Glutamatergic neuron (in vitro differentiated cells): ENCODE data around the gene SUGP2. TPM values are rescaled to one million over a fixed set of nuclear protein-coding genes. Genes with fewer than 3 reads are reported as not detected.

Experiments used
- DNase-seq: peaks from one replicate; pipeline ENCODE4 v3.0.0; 2022
- H3K27ac Mint-ChIP-seq: one replicate; pipeline ENCODE4 v1.8.0; 2020; ENCODE audit warnings: mild to moderate bottlenecking, mixed read lengths, inconsistent platforms; ENCODE audit not compliant: unreplicated experiment
- H3K27me3 Mint-ChIP-seq: one replicate; pipeline ENCODE4 v1.8.0; 2020; ENCODE audit warnings: mild to moderate bottlenecking, moderate library complexity, mixed read lengths, inconsistent platforms; ENCODE audit not compliant: unreplicated experiment
- H3K36me3 Mint-ChIP-seq: one replicate; pipeline ENCODE4 v1.8.0; 2020; ENCODE audit warnings: mild to moderate bottlenecking, mixed read lengths, inconsistent platforms; ENCODE audit not compliant: unreplicated experiment
- H3K4me1 Mint-ChIP-seq: one replicate; pipeline ENCODE4 v1.8.0; 2020; ENCODE audit warnings: mild to moderate bottlenecking, low read depth, mixed read lengths, inconsistent platforms; ENCODE audit not compliant: unreplicated experiment
- H3K4me3 Mint-ChIP-seq: one replicate; pipeline ENCODE4 v1.8.0; 2020; ENCODE audit warnings: mild to moderate bottlenecking, mixed read lengths, inconsistent platforms; ENCODE audit not compliant: unreplicated experiment
- H3K9me3 Mint-ChIP-seq: one replicate; pipeline ENCODE4 v1.8.0; 2020; ENCODE audit warnings: mild to moderate bottlenecking, moderate library complexity, mixed read lengths, inconsistent platforms; ENCODE audit not compliant: unreplicated experiment
- CTCF ChIP-seq: fragments of 200-600 bp; sonication (generic); IDR thresholded peaks from one replicate; pipeline ENCODE4 v1.5.0; 2021; ENCODE audit not compliant: partially characterized antibody, unreplicated experiment
- total RNA-seq: library from RNA; stranded (reverse); fragmentation: NEBNext Ultra II Directional; extraction: Animal tissue kit (Norgen Biotek cat#: 25700); gene quantifications from one replicate; pipeline ENCODE4 v1.2.1, GENCODE V29; 2021; ENCODE audit not compliant: unreplicated experiment

SUGP2 gene
- total RNA-seq, 1 donor from 2014 or later, result 201 TPM

GRCh38 chr19:18989316-18989715 is 44.0 kb downstream of the SUGP2 start:
- no peak for TF ChIP-seq CTCF
- Mint-ChIP-seq H3K4me3 (no peak overlapping the region), H3K9me3 (peaks cover 10% of the 10 kb centered on the region), H3K27me3 (peaks cover 2% of the 10 kb centered on the region), H3K27ac (no peak overlapping the region), H3K36me3 (no peaks in the 10 kb centered on the region), H3K4me1 (no peaks in the 10 kb centered on the region)
- no peak for DNase-seq

- Mint-ChIP-seq H3K4me3 (no peak overlapping the region), H3K4me1 (no peaks in the 10 kb centered on the region), H3K36me3 (no peaks in the 10 kb centered on the region), H3K27me3 (peaks cover 2% of the 10 kb centered on the region), H3K9me3 (peaks cover 5% of the 10 kb centered on the region), H3K27ac (no peak overlapping the region)
- DNase-seq, result no peak
- TF ChIP-seq CTCF, result no peak
Observed at GRCh38 chr19:18987456-18987855, 45.9 kb downstream of the SUGP2 start.

- H3K27me3 Mint-ChIP-seq, result peaks cover 5% of the 10 kb centered on the region
- no peak for DNase-seq
- no peak overlapping the region for H3K4me3 Mint-ChIP-seq
- H3K9me3 Mint-ChIP-seq, result peaks cover 5% of the 10 kb centered on the region
- no peak for TF ChIP-seq CTCF
- H3K36me3 Mint-ChIP-seq, result no peaks in the 10 kb centered on the region
- H3K4me1 Mint-ChIP-seq, result no peaks in the 10 kb centered on the region
- no peak overlapping the region for H3K27ac Mint-ChIP-seq
Observed at GRCh38 chr19:18985257-18985656, 48.1 kb downstream of the SUGP2 start.

GRCh38 chr19:18984251-18984650 is 49.1 kb downstream of the SUGP2 start:
- TF ChIP-seq CTCF, result no peak
- H3K36me3 Mint-ChIP-seq, result no peaks in the 10 kb centered on the region
- no peak overlapping the region for H3K4me3 Mint-ChIP-seq
- no peaks in the 10 kb centered on the region for H3K4me1 Mint-ChIP-seq
- H3K9me3 Mint-ChIP-seq, result peaks cover 5% of the 10 kb centered on the region
- DNase-seq, result no peak
- H3K27me3 Mint-ChIP-seq, result peaks cover 3% of the 10 kb centered on the region
- H3K27ac Mint-ChIP-seq, result no peak overlapping the region

GRCh38 chr19:18982669-18983068 is 50.6 kb downstream of the SUGP2 start:
- Mint-ChIP-seq H3K4me3 (no peak overlapping the region), H3K4me1 (no peaks in the 10 kb centered on the region), H3K36me3 (no peaks in the 10 kb centered on the region), H3K27me3 (peaks cover 3% of the 10 kb centered on the region), H3K9me3 (peaks cover 1% of the 10 kb centered on the region), H3K27ac (no peak overlapping the region)
- no peak for DNase-seq
- no peak for TF ChIP-seq CTCF
